Smooth muscle cell of trachea (primary cell): ENCODE results near the gene ANKAR. TPM values are rescaled to one million over a fixed set of nuclear protein-coding genes. Genes with fewer than 3 reads are reported as not detected.

ENCODE experiments used
- total RNA-seq: library from RNA; depleted of rRNA; stranded (reverse); fragments of >200 nt; gene quantifications from 2 replicates; pipeline ENCODE4 v1.2.1, GENCODE V29; 2014

ANKAR gene, protein sequence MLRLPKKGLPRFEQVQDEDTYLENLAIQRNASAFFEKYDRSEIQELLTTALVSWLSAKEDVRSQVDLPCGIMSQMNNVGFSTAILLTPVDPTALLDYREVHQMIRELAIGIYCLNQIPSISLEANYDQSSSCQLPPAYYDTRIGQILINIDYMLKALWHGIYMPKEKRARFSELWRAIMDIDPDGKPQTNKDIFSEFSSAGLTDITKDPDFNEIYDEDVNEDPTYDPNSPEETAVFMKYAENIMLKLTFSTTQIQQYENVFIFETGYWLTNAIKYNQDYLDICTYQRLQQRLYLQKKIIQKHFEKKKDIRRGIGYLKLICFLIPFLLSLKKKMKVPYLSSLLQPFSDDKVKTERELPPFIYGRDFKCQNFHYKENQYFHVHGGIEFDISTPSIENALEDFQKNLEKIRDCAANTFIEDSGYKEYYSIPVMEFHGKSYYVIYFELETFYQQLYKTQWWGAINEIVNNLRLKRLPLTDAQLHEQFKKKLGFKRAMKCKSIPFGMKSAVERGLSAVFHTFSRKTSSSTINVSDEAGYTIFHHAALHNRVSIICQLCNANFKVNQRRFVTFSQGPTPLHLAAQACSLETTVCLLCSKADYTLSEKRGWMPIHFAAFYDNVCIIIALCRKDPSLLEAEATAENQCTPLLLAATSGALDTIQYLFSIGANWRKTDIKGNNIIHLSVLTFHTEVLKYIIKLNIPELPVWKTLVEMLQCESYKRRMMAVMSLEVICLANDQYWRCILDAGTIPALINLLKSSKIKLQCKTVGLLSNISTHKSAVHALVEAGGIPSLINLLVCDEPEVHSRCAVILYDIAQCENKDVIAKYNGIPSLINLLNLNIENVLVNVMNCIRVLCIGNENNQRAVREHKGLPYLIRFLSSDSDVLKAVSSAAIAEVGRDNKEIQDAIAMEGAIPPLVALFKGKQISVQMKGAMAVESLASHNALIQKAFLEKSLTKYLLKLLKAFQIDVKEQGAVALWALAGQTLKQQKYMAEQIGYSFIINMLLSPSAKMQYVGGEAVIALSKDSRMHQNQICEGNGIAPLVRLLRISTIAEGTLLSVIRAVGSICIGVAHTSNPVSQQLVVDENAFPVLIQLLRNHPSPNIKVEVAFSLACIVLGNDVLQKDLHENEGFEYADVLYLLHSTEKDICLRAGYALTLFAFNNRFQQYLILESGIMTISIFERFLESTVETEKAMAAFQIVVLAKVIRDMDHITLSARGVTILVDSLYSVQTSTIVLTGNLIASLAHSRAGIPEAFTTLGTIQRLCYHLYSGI (N-terminal part only)
- total RNA-seq = 6.1 and 8.1 TPM in 2 replicates

DNA sequence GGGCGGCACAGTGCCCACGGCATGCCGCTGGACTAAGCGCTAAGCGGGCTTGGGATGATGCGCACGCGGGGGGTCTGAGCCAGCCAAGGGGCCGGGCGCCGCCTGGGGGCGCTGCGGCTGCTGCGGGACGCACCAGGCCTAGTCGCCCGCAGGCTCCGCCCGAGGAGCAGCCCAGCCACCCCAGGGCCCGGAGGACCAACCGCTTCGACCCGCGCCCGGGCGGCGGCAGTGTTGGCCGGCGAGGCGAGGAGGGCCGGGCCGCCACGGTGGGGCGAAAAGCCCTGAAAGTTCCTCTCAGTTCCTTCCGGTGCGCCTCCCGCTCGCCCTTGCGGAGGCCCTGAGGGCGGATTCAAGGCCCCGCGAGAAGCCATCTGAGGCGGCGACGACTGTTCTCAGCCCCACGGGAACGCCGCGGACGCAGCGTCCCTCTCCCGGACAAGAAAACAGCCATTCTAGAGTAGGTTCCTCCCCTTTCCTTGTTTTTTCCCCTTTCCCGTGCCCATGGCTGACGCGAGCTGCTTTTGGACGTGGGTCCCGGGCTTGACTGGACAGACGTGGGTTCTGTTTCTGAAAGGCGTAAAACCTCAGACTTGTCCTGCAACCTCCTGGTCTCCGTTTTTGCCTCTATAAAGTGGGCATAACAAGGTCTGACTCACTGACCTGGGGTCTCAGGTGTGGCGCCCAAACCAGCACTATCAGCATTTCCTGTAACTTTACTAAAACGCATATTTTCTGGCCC lies at the start of gene ANKAR:
Gene ANKAR (plus strand): TSS at position 297 of the 739 bp plus-strand sequence. CDS start 1,821 bp downstream, outside the sequence.

DNA sequence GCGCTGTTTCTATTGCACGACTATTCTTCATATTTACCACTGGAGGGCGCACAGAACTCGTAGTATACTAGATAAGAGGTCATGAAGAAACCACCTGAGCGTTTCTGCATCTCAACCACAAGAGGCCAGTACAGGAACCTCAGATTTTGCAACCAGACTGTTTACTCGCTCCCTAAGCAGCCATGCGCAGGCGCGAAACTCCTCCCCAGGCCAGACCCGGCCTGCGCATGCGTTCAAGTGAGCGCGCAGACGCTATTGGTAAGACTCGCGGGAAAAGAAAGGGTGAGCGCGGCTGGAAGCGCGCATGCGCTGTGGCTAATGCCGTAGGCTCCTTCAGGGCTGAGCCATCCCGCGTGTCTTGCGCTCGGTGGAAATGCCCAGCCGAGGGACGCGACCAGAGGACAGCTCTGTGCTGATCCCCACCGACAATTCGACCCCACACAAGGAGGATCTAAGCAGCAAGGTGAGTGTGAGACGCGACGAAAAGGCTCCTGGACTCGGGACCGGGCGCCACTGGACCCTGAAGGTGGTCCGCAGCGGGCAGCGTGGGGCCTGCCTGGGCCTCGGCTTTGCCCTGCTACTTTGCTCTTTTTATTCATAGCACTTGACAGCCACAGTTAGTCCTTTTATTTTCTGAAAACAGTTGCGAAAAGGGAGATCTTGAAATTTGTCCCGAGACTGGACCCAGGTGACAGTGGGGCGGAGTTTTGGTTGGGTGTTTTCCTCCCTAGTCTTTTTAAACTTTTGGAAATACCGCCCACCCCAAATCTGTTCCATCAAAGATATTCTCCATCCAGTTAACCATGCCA lies 13.1 kb upstream of the ANKAR start, which contains the start of gene ASNSD1:
Gene ASNSD1 (plus strand): TSS at position 312 of the 809 bp plus-strand sequence. CDS start 4,674 bp downstream, outside the sequence.

Other genes starting within 250 kb of the ANKAR start
- 39.4 and 51.1 TPM in 2 replicates for gene WDR75, start 233.2 kb upstream of the ANKAR start, total RNA-seq
- 15.4 and 73.1 TPM in 2 replicates for gene SLC40A1, start 93.9 kb upstream of the ANKAR start, total RNA-seq
- gene ASNSD1, start 13.2 kb upstream of the ANKAR start, total RNA-seq = 51.8 and 82.2 TPM in 2 replicates
- gene OSGEPL1, start 88.1 kb downstream of the ANKAR start, total RNA-seq = 5.3 and 12.8 TPM in 2 replicates
- gene ORMDL1, start 109.7 kb downstream of the ANKAR start, total RNA-seq = 63.0 and 66.3 TPM in 2 replicates
- 25.2 and 37.1 TPM in 2 replicates for gene PMS1, start 109.8 kb downstream of the ANKAR start, total RNA-seq